ENCODE data around the gene IPO11.

IPO11 gene

DNA sequence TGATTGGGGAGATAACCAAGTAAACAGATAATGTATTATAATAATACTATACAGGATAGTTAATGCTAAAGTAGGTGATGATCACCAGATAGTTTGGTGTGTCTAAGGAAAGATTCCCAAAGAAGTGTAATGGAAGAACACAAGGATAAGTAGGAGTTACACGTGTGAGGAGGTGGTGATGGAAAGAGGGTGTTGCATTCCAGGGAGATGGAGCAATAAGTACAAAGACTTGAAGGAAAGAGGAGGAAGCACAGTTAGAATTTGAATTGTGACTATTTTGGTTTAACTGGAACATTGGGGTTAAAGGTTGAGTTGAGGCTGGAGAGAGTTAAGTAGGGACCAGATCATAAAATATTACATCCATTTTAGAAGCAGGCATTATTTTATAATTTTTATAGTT, 76.9 kb downstream of the IPO11 start:
- ATAC-seq = no peak
- no peak for TF ChIP-seq ZNF8 (CRISPR knock-in tag; IDR thresholded peaks at IDR 0.05)
- no peak for TF ChIP-seq GLIS3 (CRISPR knock-in tag; IDR thresholded peaks at IDR 0.05)
- no peak for TF ChIP-seq CSDC2 (CRISPR knock-in tag; IDR thresholded peaks at IDR 0.05)
- TF ChIP-seq TCF4 (CRISPR knock-in tag; IDR thresholded peaks at IDR 0.05; ENCODE audit: borderline replicate concordance) = no peak
- TF ChIP-seq PPARA (CRISPR knock-in tag; IDR thresholded peaks at IDR 0.05; ENCODE audit: borderline replicate concordance) = no peak
- no peak for TF ChIP-seq ZNF70 (CRISPR knock-in tag; IDR thresholded peaks at IDR 0.05)
- TF ChIP-seq, protein P1, sequence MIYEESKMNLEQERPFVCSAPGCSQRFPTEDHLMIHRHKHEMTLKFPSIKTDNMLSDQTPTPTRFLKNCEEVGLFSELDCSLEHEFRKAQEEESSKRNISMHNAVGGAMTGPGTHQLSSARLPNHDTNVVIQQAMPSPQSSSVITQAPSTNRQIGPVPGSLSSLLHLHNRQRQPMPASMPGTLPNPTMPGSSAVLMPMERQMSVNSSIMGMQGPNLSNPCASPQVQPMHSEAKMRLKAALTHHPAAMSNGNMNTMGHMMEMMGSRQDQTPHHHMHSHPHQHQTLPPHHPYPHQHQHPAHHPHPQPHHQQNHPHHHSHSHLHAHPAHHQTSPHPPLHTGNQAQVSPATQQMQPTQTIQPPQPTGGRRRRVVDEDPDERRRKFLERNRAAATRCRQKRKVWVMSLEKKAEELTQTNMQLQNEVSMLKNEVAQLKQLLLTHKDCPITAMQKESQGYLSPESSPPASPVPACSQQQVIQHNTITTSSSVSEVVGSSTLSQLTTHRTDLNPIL (CRISPR knock-in tag; IDR thresholded peaks at IDR 0.05; ENCODE audit: low read depth) = no peak
- TF ChIP-seq ZFP3 (CRISPR knock-in tag; IDR thresholded peaks at IDR 0.05) = no peak
- no peak for TF ChIP-seq ISL1 (CRISPR knock-in tag; IDR thresholded peaks at IDR 0.05)
- no peak for TF ChIP-seq TOX (CRISPR knock-in tag; IDR thresholded peaks at IDR 0.05; ENCODE audit: borderline replicate concordance)
- TF ChIP-seq, protein P2, sequence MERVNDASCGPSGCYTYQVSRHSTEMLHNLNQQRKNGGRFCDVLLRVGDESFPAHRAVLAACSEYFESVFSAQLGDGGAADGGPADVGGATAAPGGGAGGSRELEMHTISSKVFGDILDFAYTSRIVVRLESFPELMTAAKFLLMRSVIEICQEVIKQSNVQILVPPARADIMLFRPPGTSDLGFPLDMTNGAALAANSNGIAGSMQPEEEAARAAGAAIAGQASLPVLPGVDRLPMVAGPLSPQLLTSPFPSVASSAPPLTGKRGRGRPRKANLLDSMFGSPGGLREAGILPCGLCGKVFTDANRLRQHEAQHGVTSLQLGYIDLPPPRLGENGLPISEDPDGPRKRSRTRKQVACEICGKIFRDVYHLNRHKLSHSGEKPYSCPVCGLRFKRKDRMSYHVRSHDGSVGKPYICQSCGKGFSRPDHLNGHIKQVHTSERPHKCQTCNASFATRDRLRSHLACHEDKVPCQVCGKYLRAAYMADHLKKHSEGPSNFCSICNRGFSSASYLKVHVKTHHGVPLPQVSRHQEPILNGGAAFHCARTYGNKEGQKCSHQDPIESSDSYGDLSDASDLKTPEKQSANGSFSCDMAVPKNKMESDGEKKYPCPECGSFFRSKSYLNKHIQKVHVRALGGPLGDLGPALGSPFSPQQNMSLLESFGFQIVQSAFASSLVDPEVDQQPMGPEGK (CRISPR knock-in tag; IDR thresholded peaks at IDR 0.05; ENCODE audit: borderline replicate concordance) = no peak
- no peak for TF ChIP-seq ZFP30 (CRISPR knock-in tag; IDR thresholded peaks at IDR 0.05)
- TF ChIP-seq, protein P3, sequence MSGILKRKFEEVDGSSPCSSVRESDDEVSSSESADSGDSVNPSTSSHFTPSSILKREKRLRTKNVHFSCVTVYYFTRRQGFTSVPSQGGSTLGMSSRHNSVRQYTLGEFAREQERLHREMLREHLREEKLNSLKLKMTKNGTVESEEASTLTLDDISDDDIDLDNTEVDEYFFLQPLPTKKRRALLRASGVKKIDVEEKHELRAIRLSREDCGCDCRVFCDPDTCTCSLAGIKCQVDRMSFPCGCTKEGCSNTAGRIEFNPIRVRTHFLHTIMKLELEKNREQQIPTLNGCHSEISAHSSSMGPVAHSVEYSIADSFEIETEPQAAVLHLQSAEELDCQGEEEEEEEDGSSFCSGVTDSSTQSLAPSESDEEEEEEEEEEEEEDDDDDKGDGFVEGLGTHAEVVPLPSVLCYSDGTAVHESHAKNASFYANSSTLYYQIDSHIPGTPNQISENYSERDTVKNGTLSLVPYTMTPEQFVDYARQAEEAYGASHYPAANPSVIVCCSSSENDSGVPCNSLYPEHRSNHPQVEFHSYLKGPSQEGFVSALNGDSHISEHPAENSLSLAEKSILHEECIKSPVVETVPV (CRISPR knock-in tag; IDR thresholded peaks at IDR 0.05) = no peak

DNA sequence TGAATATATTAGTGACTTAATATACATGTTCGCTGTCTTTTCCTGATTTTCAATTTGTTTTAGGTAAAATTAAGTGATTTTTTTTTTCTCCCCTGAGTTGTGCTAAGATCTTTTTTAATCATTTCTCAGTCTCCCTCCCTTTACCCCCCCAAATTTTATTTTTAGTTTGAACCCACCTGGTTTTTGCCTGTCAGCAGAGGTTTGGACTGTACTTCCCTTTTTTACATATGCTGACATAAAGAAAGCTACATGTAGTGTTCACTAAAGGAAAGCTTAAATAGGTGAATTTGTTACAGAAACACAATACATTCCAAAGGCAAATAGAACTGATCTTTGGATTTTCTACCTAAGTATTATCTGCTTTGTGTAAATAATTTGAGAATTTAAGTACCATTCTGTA, 82.2 kb downstream of the IPO11 start:
- ATAC-seq = no peak

DNA sequence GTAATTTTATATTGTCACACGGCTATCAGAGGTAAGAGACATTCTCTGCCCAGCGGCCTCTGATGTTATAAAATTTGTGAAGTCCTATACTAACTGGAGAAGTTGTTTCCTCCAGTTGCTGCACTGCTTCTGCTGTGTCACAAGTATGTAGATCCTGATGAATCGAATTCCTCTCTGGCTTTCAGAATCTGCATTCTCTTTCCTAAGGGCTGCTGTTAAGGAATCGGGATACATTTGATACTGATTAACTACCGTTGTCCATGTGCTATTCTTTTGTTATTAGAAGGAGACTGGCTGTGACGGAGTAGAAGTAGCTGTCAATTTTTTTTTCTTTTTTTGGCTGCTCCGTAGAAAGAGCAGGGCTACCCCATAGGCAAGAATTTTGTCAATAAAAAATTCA, 84.3 kb downstream of the IPO11 start:
- no peak for ATAC-seq
- TF ChIP-seq, protein P4, sequence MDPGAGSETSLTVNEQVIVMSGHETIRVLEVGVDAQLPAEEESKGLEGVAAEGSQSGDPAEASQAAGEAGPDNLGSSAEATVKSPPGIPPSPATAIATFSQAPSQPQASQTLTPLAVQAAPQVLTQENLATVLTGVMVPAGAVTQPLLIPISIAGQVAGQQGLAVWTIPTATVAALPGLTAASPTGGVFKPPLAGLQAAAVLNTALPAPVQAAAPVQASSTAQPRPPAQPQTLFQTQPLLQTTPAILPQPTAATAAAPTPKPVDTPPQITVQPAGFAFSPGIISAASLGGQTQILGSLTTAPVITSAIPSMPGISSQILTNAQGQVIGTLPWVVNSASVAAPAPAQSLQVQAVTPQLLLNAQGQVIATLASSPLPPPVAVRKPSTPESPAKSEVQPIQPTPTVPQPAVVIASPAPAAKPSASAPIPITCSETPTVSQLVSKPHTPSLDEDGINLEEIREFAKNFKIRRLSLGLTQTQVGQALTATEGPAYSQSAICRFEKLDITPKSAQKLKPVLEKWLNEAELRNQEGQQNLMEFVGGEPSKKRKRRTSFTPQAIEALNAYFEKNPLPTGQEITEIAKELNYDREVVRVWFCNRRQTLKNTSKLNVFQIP (CRISPR knock-in tag; IDR thresholded peaks at IDR 0.05; ENCODE audit: borderline replicate concordance, low read depth) = no peak

More for the DNA sequence above, 82.2 kb downstream of the IPO11 start:
- no peak for TF ChIP-seq SNAI2 (CRISPR knock-in tag; IDR thresholded peaks at IDR 0.05)
- no peak for TF ChIP-seq ISL1 (CRISPR knock-in tag; IDR thresholded peaks at IDR 0.05)
- no peak for TF ChIP-seq ARNTL (CRISPR knock-in tag; IDR thresholded peaks at IDR 0.05; ENCODE audit: borderline replicate concordance, low read depth)
- TF ChIP-seq, protein P2 (CRISPR knock-in tag; IDR thresholded peaks at IDR 0.05; ENCODE audit: borderline replicate concordance) = no peak
- no peak for TF ChIP-seq CSDC2 (CRISPR knock-in tag; IDR thresholded peaks at IDR 0.05)
- TF ChIP-seq ZC3H10 (CRISPR knock-in tag; IDR thresholded peaks at IDR 0.05) = no peak
- no peak for TF ChIP-seq ZNF70 (CRISPR knock-in tag; IDR thresholded peaks at IDR 0.05)
- no peak for TF ChIP-seq ZNF565 (CRISPR knock-in tag; conservative IDR thresholded peaks at IDR 0.05; ENCODE audit: low read depth)
- TF ChIP-seq ZNF8 (CRISPR knock-in tag; IDR thresholded peaks at IDR 0.05) = no peak
- TF ChIP-seq BACH2 (CRISPR knock-in tag; IDR thresholded peaks at IDR 0.05; ENCODE audit: borderline replicate concordance) = no peak
- no peak for TF ChIP-seq PPARA (CRISPR knock-in tag; IDR thresholded peaks at IDR 0.05; ENCODE audit: borderline replicate concordance)
- TF ChIP-seq OSR1 (CRISPR knock-in tag; IDR thresholded peaks at IDR 0.05) = no peak
- no peak for TF ChIP-seq ZFP30 (CRISPR knock-in tag; IDR thresholded peaks at IDR 0.05)
- no peak for TF ChIP-seq ZFP3 (CRISPR knock-in tag; IDR thresholded peaks at IDR 0.05)
- TF ChIP-seq, protein P5, sequence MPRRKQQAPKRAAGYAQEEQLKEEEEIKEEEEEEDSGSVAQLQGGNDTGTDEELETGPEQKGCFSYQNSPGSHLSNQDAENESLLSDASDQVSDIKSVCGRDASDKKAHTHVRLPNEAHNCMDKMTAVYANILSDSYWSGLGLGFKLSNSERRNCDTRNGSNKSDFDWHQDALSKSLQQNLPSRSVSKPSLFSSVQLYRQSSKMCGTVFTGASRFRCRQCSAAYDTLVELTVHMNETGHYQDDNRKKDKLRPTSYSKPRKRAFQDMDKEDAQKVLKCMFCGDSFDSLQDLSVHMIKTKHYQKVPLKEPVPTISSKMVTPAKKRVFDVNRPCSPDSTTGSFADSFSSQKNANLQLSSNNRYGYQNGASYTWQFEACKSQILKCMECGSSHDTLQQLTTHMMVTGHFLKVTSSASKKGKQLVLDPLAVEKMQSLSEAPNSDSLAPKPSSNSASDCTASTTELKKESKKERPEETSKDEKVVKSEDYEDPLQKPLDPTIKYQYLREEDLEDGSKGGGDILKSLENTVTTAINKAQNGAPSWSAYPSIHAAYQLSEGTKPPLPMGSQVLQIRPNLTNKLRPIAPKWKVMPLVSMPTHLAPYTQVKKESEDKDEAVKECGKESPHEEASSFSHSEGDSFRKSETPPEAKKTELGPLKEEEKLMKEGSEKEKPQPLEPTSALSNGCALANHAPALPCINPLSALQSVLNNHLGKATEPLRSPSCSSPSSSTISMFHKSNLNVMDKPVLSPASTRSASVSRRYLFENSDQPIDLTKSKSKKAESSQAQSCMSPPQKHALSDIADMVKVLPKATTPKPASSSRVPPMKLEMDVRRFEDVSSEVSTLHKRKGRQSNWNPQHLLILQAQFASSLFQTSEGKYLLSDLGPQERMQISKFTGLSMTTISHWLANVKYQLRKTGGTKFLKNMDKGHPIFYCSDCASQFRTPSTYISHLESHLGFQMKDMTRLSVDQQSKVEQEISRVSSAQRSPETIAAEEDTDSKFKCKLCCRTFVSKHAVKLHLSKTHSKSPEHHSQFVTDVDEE (CRISPR knock-in tag; IDR thresholded peaks at IDR 0.05) = no peak
- no peak for TF ChIP-seq RARB (CRISPR knock-in tag; IDR thresholded peaks at IDR 0.05)
- no peak for TF ChIP-seq ESRRG (CRISPR knock-in tag; IDR thresholded peaks at IDR 0.05)
- TF ChIP-seq GLIS3 (CRISPR knock-in tag; IDR thresholded peaks at IDR 0.05) = no peak
